Activated CD4-positive, alpha-beta T cell treated with anti-CD3 and anti-CD28 coated beads, Interleukin-10, Interleukin-2, amounts not matched to agents 100 ng/mL and 50 ng/mL, durations not matched to agents 16 hours and 8 hours (primary cell): ENCODE results near the gene SLC38A8.

ENCODE experiments used
- DNase-seq: peaks from one replicate; pipeline ENCODE4 v3.0.0-alpha.2; 2020

SLC38A8 gene

DNA sequence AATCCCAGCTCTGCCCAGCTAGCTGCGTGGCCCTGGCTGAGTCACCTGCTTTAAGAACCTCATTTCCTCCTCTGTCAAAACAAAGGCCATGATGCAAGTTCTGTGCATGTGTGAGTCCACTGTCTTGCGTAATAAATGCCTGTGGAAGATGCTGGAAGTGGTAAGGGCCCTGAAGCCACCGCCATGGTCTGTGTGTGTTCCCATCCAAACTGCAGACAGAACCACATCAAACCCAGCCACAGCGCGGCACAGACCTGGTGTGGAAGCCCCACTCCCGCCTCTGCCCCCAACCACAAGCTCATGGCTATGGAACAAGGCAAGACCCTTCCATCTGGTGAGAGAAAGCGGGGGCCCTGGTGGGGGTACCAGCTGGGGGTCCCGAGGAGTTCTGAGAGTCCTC is 48.5 kb downstream of the SLC38A8 start:
- DNase-seq = peak; percentile 36

DNA sequence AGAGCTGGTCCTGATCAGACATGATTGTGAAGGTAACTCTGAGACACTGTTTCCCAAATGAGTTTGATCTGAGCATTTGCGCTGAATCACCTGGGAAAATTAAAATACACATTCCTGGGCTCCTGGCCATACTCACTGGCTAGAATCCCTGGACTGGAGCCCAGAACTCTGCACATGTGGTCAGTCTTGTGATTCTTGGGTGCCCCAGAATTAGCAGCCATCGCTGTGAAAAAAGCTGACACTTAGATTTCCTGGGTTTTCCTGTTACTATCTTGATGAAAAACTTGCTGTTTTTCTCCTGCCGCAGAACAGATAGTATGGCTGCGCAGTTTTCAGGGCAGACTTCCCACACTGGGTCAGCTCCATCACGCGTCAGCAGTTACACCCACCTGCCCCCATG is 50.0 kb downstream of the SLC38A8 start:
- no peak for DNase-seq

DNA sequence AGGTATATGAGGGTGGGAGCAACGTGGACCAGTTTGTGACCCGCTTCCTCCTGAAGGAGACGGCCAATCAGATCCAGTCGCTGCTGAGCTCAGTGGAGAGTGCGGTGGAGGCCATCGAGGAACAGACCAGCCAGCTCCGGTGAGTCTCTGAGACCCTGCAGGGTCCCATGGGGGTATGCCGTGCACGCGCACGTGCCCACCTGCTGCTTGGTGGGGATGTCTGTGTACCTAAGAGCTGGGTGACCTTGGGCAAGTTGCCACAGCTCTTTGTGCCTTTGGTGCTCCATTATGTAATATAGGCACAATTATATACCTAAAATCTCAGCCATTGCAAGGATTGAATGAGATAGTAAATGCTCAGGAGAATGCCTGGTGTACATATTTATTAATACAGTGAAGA is 52.1 kb downstream of the SLC38A8 start:
- no peak for DNase-seq

- DNase-seq = no peak
Observed at GRCh38 chr16:83989300-83989699, 53.3 kb downstream of the SLC38A8 start.

- no peak for DNase-seq
Observed at GRCh38 chr16:83983491-83983890, 59.1 kb downstream of the SLC38A8 start.

DNA sequence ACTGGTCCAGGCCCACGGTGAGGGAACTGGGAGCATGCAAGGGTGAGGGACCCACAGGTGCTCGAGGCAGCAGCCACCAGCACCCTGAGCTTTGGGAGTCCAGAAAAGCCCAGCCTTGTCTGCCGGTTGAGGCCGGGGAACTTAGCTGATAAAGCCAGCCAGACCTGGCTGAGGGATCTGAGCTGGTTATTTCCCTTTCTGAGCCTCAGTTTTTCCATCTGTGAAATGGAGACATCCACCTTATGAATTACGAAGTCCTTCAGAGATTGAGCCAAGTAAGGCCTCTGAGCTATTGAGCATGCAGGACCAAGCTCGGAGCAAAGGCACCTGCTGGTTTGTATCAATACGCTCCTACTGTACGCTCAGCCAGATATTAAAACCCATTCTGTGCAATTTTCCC is 60.8 kb downstream of the SLC38A8 start:
- DNase-seq = no peak

GRCh38 chr16:83980794-83981193 is 61.8 kb downstream of the SLC38A8 start:
- DNase-seq = no peak

DNA sequence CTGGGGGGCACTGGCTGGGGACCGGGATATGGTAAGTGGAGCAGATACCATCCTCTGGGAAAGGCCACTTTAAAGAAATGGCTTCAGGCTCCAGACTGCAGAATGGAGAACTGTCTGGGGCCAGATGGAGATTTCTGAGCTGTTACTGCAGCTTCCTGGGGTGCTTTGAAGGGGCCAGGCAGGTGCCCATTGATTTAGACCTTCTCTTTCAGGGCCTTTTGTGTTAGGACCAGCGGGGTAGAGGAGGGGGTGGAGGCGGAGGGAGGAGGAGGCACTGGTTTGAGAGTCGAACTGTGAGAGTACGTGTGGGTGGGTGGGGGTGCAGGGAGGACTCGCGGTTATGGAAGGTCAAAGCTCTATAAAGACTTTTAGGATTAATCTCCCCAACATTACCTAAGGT is 63.2 kb downstream of the SLC38A8 start:
- DNase-seq = no peak

DNA sequence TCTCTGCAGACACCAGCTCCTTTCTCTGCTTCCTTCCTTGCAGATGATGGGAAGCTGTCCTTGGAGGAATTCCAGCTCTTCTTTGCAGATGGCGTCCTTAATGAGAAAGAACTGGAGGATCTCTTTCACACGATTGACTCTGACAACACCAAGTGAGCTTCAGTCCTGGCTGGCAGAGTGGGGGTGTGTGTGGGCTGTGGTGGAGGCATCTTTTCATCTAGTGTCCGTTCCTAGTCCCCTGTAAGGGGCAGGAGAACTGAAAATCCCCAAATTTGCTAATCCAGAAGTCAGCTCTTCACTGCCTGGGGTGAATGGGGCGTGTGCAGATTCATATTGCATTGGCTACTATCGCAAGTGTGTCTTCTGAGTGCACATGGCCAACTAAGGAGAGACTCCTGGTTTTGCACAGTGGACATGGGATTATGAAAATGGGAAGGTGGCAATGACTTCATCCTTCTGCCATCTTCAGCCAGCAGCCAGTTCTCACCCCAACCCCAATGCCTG is 64.1 kb downstream of the SLC38A8 start:
- no peak for DNase-seq

DNA sequence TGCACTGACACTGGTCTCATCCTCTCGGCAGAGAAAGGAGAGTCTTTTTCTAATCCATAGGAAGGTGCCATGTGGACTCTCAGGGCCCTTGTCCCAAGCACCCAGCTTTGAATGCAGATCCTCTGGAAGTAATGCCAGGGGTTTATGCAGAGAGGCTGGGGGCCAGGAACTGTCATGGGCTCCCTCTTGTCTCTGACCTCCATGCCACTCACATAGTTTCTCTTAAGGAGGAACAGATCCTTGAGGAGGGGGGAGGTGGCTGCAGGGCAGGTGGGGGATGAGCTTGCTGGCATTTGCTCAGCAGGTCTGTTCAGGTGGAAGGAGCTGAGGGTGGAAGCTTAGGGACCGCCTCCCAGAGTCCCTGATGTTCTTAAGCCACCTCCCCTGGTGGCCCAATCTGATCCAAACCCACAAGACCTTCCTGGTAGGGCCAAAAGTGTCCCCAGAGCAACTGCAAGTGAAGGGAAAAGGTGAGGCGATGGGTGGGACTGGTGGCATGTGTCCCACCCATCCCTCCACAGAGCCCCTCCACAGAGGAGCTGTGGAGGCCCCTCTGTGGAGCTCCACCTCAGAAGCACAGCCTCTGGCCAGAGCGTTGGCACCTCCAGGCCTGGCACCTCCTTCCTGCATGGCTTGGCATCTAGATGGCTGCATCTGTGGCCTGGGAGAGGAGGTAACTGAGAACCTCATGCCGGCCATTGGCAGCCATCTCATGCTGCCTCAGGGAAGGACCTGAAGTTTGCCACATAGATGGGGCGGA is 65.4 kb downstream of the SLC38A8 start:
- DNase-seq = no peak

DNA sequence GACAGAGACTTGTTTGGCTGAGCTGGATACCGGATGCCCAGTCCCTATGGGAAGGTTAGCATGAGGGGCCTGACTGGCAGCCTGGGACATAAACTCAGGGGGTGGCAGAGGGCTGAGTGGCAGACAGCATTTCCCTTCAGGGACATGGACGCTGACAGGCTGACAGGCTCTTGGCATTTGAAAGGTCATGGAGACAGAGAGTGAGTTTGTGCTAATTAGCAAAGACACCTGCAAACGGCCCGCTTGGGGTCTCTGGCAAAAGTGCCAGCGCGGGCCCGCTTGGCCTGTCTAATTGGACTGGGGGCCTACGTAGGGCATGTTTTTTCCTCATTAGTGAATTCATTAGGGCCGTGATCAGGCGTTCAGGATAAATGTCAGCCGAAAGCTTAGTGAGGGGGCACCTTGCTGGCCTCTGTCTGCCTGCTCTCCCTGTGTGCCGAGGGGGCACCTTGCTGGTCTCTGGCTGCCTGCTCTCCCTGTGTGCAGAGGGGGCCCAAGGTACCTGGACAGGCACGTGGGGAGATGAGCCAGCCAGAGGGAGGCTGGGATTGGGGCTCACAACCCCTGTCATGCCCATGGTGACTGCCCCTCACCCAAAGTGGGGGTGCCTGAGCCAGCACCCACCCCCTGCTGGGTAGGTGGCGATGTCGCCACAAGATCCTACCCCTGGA is 66.9 kb downstream of the SLC38A8 start:
- DNase-seq = no peak

- no peak for DNase-seq
Observed at GRCh38 chr16:83974475-83974874, 68.1 kb downstream of the SLC38A8 start.

DNA sequence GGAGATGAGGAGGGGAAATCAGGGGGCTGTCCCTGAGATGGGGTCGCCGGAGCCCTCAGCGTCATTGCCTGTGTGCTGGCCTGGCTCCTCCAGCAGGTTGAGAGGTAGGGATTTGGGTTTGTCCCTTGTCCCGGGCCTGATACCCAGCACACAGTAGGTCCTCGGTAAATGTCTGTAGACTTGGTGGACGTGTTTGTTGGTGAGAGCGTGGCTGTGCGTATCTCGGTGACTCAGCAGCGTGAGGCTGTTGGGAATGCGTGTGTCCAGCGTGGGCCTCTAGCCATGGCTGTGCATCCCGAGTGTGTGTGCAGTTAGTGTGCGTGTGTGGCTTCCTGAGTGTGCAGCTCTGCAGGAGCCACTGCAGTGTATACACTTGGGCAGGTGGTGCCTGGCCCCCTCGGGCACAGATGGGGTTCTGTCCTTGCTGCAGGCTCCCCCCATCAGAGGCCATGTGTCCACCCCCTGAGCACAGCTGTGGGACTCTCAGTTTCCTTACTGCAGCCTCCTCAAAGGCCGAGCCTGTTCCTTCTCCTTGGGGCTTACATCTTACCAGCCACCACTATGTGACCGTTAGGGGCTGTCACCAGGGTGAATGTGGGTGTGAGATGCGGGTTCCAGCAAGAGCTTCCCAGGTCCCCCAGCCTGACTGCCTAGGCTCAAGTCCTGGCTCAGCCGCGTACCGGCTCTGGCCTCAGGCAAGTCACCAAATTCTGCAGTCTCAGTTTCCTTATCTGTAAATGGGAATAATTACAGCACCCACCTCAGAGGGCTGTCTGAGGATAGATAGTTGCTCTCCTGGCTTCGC is 68.8 kb downstream of the SLC38A8 start:
- DNase-seq = no peak

- DNase-seq = no peak
Observed at GRCh38 chr16:83973077-83973476, 69.5 kb downstream of the SLC38A8 start.

- DNase-seq = no peak
Observed at GRCh38 chr16:83972256-83973008, 70.2 kb downstream of the SLC38A8 start.

DNA sequence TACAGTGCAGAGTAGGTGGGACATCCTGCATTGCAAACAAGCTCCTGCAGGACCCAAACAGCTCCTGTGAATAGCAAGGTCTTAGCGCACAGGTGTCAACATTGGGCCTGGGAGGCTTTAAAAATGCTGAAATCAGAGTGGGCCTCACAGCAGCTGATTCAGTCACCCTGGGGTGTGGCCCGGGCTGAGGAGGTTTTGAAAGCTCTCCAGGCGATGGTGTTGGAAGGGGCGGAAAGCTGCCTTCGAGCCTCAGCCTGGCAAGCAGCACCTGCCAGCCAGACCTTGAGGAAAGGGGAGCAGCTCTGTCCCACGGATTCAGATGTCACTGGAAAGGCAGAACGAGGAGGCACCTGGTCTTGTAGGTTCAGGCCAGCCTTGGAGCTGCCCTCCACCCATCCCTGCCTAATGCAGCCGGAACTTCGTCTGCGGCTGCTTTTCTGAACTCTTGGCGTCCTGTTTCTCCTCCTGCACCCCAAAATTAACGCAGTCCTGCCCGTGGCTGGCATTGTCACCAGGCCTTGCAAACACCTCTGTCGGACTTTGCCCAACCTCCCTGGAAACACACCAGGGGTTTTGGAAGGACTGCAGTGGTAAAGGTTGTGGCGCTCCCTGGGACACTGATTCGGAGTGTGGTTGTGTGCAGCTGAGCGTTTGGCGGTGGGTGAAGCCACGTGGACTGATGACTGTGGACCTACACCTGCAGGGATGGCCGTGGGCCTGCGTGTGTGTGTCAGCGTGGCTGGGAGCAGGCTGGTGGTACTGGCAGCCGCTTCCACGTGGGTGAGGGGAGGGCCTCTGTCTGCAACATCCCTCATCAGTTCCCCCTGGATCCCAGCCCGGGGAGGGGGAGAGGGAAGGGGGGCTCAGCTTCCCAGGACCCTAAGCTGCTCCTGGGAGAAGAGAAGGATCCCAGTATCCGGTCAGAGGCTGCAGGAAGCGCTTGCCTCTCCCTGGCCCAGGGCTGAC is 71.1 kb downstream of the SLC38A8 start:
- no peak for DNase-seq

- DNase-seq = no peak
Observed at GRCh38 chr16:83970430-83970815, 72.2 kb downstream of the SLC38A8 start.

- no peak for DNase-seq
Observed at GRCh38 chr16:83969771-83970429, 72.7 kb downstream of the SLC38A8 start.

DNA sequence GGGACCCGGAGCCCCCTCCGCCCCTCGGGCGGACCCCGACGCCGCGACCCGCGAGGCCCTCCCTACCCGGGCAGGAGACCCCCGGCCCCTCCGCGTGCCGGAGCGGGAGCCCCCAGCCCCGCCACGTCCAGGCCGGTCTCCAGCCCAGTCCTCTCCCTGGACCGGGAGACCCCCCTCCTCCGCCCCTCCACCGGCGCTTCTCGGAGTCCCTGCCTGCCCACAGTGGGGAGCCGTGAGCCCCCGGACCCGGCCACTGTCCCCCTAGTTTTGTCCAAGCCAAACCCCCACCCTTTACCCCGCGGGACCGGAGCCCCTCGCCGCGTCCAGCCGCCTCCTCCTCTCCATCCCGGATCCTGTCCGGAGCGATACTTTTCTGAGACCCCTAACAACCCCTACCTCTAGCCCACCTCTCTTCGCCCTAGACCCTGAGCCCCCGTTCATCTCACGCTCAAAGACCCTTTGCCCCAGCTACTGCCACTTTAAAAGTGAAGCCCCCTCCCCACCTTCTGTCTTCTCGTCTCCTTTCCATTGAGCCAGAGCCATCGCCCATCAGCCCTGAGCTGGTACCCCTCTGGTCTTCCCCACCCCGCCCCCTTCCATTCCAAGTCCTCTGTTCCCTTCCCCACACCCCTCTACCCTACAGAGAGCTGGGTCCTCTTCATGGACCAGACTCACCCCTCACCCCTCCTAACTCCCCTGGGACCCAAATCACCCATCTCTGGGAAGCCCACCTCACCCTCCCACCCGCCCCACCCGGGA is 73.5 kb downstream of the SLC38A8 start:
- no peak for DNase-seq

GRCh38 chr16:83968306-83968851 is 74.2 kb downstream of the SLC38A8 start:
- no peak for DNase-seq
